Heart left ventricle (tissue), 16 donors: ENCODE results near the gene ACAA1. TPM values are rescaled to one million over a fixed set of nuclear protein-coding genes. Genes with fewer than 3 reads are reported as not detected.
"Not testable (repeated sequence)": the region's sequence is repeated elsewhere in the genome, so short reads cannot be mapped to it uniquely, and the experiment has no call there.

Source experiments
- ATAC-seq, 4 donors: fragments of 200-7000 bp; cut with Tn5 transposase; one replicate each; pipeline ENCODE4 v1.9.1; 2020 to 2022; ENCODE audit warnings: moderate library complexity in 4 of 4, mild to moderate bottlenecking in 3 of 4, moderate number of reproducible peaks in 1 of 4
- DNase-seq, 5 donors: peaks; one replicate each; pipeline ENCODE4 v3.0.0-alpha.2; 2020
- H3K27ac ChIP-seq, 12 donors: fragments of 200-600 bp; sonication (generic) in 4 of 12; one replicate each; pipeline versions ENCODE4 v1.5.0 to v1.8.0; 2016 to 2022; ENCODE audit warnings: mild to moderate bottlenecking in 2 of 12
- H3K27me3 ChIP-seq, 9 donors: fragments of 200-600 bp; sonication (generic) in 2 of 9; one replicate each; pipeline versions ENCODE4 v1.5.1 to v1.8.0; 2016 to 2022; ENCODE audit warnings: mild to moderate bottlenecking in 3 of 9
- H3K36me3 ChIP-seq, 9 donors: fragments of 200-600 bp; sonication (generic) in 2 of 9; one replicate each; pipeline versions ENCODE4 v1.5.0 to v1.8.0; 2018 to 2022; ENCODE audit warnings: mild to moderate bottlenecking in 2 of 9
- H3K4me1 ChIP-seq, 12 donors: fragments of 200-600 bp; sonication (generic) in 4 of 12; one replicate each; pipeline versions ENCODE4 v1.5.0 to v1.8.0; 2016 to 2022; ENCODE audit warnings: mild to moderate bottlenecking in 3 of 12
- H3K4me3 ChIP-seq, 12 donors: fragments of 200-600 bp; sonication (generic) in 4 of 12; one replicate each; pipeline versions ENCODE4 v1.5.0 to v1.8.0; 2017 to 2022; ENCODE audit warnings: mild to moderate bottlenecking in 9 of 12, moderate library complexity in 4 of 12
- H3K9me3 ChIP-seq, 12 donors: fragments of 200-600 bp; sonication (generic) in 4 of 12; one replicate each; pipeline versions ENCODE4 v1.5.0 to v1.8.0; 2016 to 2022; ENCODE audit warnings: mild to moderate bottlenecking in 1 of 12
- POLR2A ChIP-seq, 2 donors: fragments of 450-650 bp; IDR thresholded peaks; one replicate each; pipeline ENCODE4 v1.6.1; 2017; ENCODE audit warnings: antibody characterized with exemption in 2 of 2, mild to moderate bottlenecking in 2 of 2, moderate library complexity in 2 of 2
- WGBS, 4 donors: extraction: QIAGEN DNeasy Blood & Tissue Kit in 2 of 4; methylation state at CpG; one replicate each; pipeline versions ENCODE4 v1.1.5 to v1.1.7; 2013 to 2018; 5-methylcytosine and 5-hydroxymethylcytosine counted together
- intact Hi-C, 10 donors: fragments of 100-400 bp; cut with DNase I; formaldehyde crosslinking; loops; one replicate each; pipeline versions ENCODE4 v1.11.1 to v1.14.2; 2022
- polyA plus RNA-seq, 2 donors: library from polyadenylated mRNA; stranded (reverse); fragments of 200-250 nt; gene quantifications; one replicate each; pipeline ENCODE4 v1.2.3, GENCODE V29; 2013
- total RNA-seq, 9 donors: library from RNA; depleted of rRNA in 2 of 9; stranded (reverse); fragments of >200 nt in 2 of 9; fragmentation: NEBNext Ultra II Directional in 3 of 9; extraction: Animal tissue kit (Norgen Biotek cat#: 25700) in 3 of 9; gene quantifications; one replicate each; pipeline versions ENCODE4 v1.1.0 to v1.2.4, GENCODE V29; 2016 to 2023
- TF ChIP-seq, protein P1 (sequence below), 12 donors: fragments of 200-600 bp; sonication (generic) in 4 of 12; IDR thresholded peaks; one replicate each; pipeline versions ENCODE4 v1.5.0 to v1.8.0; 2018 to 2022; ENCODE audit warnings: antibody characterized with exemption in 12 of 12, mild to moderate bottlenecking in 5 of 12
- donor health status: ischemic (EF 13 %, LVEDD 7.1; RV severe dilation, severe dysfunction).
- donor health status: healthy with polysubstance abuse.
- donor health status: DM: no; HTN: yes; CAD: no.
- donor health status: DM: no; HTN: no; CAD: no.
- donor health status: ischemic (EF 25% LVEDD 6.9; RV normal size, moderate dysfunction).
- donor health status: ischemic (EF 25% LVEDD 5.7; RV mildly dilated, moderate dysfunction).
- donor health status: healthy.
- donor health status: DM: yes; HTN: yes; CAD: no.
- donor health status: ischemic (EF 35%, LVEDD 5.7; RV mildly dilated, moderate dysfunction).
- donor health status: nonischemic (EF 11% LVEDD 7.7; RV severe dilation, severe dysfunction).
- donor health status: DM: yes; HTN: yes; CAD: no.
- donor health status: PGD.
- donor health status: ischemic (EF 29% LVEDD 5.4; RV normal size, mild dysfunction).
- donor health status: nonischemic (EF 23%, LVEDD 6.1; RV moderate dilation, normal function).

ACAA1 gene
- total and polyA plus RNA-seq, 11 donors: 62.7 to 139 (median 105) TPM

DNA sequence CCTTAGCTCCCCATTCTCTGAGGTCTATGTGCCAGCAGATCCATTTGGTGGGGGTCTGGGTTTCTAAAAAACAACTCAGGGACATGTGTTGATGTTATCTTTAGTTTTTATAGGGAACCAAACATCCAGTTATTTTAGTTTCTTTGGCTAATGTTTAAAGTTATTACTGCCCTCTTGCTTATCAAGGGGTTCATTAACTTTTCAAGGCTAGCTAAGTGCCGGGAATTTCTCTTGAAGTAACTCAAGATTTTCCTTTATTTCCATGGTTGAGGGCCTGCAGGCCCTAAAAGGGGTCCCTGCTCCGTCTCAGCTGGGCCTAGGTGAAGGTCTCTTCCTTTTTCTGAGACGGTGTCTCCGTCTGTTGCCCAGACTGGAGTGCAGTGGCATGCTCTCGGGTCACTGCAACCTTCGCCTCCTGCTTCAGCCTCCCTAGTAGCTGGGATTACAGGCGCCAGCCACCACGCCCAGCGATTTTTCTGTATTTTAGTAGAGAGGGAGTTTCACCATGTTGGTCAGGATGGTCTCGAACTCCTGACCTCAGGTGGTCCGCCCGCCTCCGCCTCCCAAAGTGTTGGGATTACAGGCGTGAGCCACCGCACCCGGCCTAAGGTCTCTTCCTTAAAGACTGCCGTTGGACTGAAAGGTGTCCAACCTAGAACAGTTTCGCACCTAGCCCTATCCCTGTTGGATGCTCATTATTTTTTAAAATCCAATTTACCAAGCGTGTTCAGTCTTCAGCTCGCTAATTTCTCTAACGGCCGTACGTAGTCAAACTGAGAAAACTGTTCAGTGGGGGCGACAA lies 27.1 kb upstream of the ACAA1 start:
- Histone ChIP-seq H3K36me3 (no peaks in the 10 kb centered on the region), H3K9me3 (no peaks in the 10 kb centered on the region), H3K4me3 (peak overlapping the region; percentile 10 to 99 (median 89)), H3K27ac (peak overlapping the region; percentile 89 to 99 (median 97)), H3K4me1 (peaks cover 0 to 32% (median 15%) of the 10 kb centered on the region in 12 donors), H3K27me3 (no peaks in the 10 kb centered on the region)
- intact Hi-C loops: loop anchor here in 3 of 10 donors (2.0 kb wide), 2 partner anchors 25 to 27 kb away; partner anchors contain the start of genes ACAA1 (in 2 of the 3) and MYD88 (in 1 of the 3)
- ATAC-seq: no peak
- 72 to 74% (median 74%) methylated on average over 24 of the region's 24 CpGs for WGBS, 4 donors
- TF ChIP-seq POLR2A (IDR thresholded peaks at IDR 0.05): no peak
- TF ChIP-seq, protein P1, sequence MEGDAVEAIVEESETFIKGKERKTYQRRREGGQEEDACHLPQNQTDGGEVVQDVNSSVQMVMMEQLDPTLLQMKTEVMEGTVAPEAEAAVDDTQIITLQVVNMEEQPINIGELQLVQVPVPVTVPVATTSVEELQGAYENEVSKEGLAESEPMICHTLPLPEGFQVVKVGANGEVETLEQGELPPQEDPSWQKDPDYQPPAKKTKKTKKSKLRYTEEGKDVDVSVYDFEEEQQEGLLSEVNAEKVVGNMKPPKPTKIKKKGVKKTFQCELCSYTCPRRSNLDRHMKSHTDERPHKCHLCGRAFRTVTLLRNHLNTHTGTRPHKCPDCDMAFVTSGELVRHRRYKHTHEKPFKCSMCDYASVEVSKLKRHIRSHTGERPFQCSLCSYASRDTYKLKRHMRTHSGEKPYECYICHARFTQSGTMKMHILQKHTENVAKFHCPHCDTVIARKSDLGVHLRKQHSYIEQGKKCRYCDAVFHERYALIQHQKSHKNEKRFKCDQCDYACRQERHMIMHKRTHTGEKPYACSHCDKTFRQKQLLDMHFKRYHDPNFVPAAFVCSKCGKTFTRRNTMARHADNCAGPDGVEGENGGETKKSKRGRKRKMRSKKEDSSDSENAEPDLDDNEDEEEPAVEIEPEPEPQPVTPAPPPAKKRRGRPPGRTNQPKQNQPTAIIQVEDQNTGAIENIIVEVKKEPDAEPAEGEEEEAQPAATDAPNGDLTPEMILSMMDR (IDR thresholded peaks at IDR 0.05): no peak
- DNase-seq: no peak

- H3K4me1 ChIP-seq: peaks cover 0 to 26% (median 15%) of the 10 kb centered on the region in 12 donors
- H3K9me3 ChIP-seq: no peaks in the 10 kb centered on the region
- peak overlapping the region in 1 of 12 donors; percentile 89 for H3K27ac ChIP-seq
- no peak overlapping the region for H3K4me3 ChIP-seq
- TF ChIP-seq, protein P1 (IDR thresholded peaks at IDR 0.05): no peak
- TF ChIP-seq POLR2A (IDR thresholded peaks at IDR 0.05): no peak
- 93 to 95% (median 94%) methylated on average over 12 of the region's 12 CpGs for WGBS, 4 donors
- intact Hi-C loops: no loop called here
- ATAC-seq (no peak), DNase-seq (no peak)
- no peaks in the 10 kb centered on the region for H3K27me3 ChIP-seq
- H3K36me3 ChIP-seq: no peaks in the 10 kb centered on the region
These were observed 26.4 kb upstream of the ACAA1 start for GRCh38 chr3:38163117-38163840.

DNA sequence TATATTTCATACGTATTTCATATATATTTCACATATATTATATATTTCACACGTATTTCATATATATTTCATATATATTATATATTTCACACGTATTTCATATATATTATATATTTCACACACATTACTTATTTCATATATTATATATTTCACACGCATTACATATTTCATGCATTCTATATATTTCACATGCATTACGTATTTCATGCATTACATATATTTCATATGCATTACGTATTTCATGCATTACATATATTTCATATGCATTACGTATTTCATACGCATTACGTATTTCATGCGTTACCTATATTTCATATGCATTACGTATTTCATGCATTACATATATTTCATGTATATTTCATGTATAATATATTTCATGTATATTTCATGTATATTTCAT lies 23.8 kb upstream of the ACAA1 start:
- H3K27me3 ChIP-seq, H3K36me3 ChIP-seq, H3K4me3 ChIP-seq, H3K27ac ChIP-seq, ATAC-seq, H3K4me1 ChIP-seq, H3K9me3 ChIP-seq, DNase-seq, intact Hi-C loops: not testable (repeated sequence)
- 90 to 95% (median 95%) methylated on average over 11 of the region's 11 CpGs for WGBS, 4 donors

GRCh38 chr3:38158472-38158871 lies 21.5 kb upstream of the ACAA1 start:
- no peaks in the 10 kb centered on the region for H3K9me3 ChIP-seq
- H3K36me3 ChIP-seq: no peaks in the 10 kb centered on the region
- TF ChIP-seq POLR2A (IDR thresholded peaks at IDR 0.05): no peak
- TF ChIP-seq, protein P1 (IDR thresholded peaks at IDR 0.05): no peak
- 78 to 90% (median 80%) methylated on average over 5 of the region's 5 CpGs for WGBS, 4 donors
- no peak for DNase-seq
- ATAC-seq: no peak
- no peaks in the 10 kb centered on the region for H3K27me3 ChIP-seq
- no peak overlapping the region for H3K27ac ChIP-seq
- peaks cover 0 to 12% (median 0%) of the 10 kb centered on the region in 12 donors for H3K4me1 ChIP-seq
- intact Hi-C loops: loop anchor here in 1 of 10 donors (2.0 kb wide), 1 partner anchor 14 kb away; no protein-coding TSS in a partner anchor
- no peak overlapping the region for H3K4me3 ChIP-seq
